CD4-positive, alpha-beta T cell treated with Interleukin-10 for 1 hour (primary cell): ENCODE results near the gene SLC23A2.
"Not testable (repeated sequence)": the region's sequence is repeated elsewhere in the genome, so short reads cannot be mapped to it uniquely, and the experiment has no call there.

ENCODE experiments used
- DNase-seq: peaks from one replicate; pipeline ENCODE4 v3.0.0-alpha.2; 2020

The SLC23A2 gene

DNA sequence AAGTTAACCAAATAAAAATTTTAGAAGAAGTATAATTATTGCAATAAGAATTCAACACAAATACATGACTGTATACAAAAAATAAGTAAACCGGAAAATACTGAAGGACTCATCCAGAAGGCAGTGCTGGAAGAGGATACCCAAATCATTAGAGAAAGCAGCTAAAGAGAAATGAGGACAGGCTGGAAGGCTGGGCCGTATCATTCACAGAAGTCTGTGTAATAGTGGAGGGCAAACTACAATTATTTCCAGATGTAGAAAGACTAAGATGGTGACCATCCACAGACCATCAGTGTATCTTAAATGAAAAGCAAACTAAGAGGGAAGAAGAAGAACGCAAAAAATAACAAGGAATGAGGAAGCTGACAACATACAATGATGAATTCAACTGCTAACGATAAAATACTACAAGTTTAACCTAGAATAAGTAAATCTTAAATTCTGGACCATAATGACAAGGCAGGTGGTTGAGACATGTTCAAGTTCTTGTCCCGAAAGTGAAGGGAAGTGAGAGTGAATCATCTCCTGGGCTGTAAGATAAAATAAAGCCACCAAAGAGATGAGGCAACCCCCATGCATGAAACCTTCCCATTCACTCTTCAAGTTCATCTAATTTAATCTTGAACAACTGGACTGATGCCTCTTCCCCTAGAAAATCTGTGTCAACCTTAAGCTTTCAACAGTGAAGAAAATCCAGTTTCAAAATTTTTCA lies 71.5 kb downstream of the SLC23A2 start:
- no peak for DNase-seq

DNA sequence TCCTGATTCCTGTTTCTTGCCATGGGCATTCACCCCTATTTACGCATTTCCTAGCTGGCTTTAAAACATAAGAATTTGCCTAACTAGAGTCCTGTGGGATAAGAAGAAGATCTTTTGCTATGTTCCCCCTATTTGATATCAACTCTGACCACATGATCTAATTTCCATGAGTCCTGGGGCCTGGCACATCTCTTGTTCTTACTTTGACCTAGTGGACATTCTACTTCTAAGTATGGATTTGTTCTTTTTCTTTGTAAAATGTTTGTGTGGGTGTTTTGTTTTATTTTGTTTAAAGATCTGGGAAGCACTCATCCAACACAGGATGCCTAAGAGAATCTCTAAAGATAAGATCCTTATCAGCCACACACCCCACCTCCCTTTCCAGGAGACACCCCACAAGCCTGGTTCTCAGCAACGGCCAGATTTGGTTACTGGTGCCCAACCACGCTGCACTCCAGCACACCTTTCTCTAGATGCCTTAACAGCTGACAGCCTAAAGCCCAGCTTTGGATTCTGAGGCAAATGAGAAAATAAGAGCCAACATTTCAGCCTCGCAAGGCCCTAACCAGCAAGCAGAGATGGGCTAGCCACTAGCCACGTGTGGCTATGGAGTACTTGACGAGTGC lies 74.7 kb downstream of the SLC23A2 start:
- no peak for DNase-seq

DNA sequence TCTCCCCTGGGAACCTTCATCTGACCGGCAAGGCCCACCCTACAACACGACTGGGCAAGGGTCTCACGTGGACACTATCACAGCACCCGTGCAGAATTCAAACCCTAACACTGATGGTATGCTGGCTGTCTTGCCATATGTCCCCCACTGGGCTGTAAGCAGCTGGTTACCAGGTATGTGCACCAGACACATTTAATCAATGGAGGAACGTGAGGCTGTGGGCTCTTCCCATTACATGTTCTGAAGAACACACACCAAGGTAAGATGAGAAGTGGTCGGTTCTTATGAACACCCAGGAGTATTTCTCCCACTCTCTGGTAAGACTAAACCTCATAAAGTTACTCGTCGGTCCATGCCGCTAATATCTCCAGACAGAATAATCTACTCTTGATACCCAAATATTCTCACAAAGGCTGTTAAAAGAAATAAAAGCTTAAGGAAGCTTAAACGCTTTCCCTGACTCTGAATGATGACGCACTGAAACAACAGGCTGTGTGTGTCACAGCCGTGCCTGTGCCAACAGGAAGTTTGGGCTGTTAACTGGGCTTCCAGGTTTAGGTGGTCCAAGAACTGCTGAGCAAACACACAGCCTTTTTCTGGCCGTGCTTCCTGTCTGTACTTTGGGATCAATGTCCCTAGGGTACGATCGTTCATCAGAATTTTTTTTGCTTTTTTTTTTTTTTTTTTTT lies 75.3 kb downstream of the SLC23A2 start:
- no peak for DNase-seq

DNA sequence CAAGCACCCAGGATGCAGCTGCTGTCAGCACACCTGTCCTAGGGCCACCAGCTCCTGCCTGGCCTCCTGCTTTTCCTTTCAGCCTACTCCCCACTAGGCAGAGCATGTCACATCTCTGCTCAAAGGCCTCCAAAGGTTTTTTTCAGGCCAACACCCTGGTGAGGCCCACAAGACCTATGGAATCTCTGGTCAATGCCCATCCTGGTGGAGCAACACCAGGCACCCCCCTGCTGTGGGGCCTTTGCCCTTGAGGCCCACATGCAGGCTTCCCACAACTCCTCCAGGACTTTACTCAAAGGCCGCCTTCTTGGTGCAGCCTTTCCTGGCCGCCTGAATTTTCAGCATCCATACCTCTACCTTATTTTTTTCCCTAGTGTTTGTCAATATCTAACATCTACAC lies 76.9 kb downstream of the SLC23A2 start:
- DNase-seq, result no peak

DNA sequence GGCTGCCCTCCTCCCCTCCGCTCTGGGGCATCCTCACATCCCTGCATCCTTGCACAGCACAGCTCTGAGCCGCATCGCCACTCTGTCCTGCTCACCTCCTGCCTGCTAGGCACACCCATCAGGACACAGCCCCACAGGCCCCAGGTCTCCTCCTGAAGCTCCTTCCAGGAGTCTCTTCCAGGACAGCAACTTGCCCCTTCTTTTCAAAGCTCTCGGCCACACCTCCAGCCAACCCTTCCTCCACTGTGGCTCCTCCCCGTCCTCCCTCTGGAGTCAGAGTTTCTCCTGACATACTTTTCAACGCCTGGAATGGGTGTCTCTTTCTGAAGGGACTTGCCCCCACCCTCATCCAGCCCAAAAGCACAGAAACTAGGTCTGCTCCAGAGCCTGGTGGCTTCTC lies 77.3 kb downstream of the SLC23A2 start:
- DNase-seq, result no peak

DNA sequence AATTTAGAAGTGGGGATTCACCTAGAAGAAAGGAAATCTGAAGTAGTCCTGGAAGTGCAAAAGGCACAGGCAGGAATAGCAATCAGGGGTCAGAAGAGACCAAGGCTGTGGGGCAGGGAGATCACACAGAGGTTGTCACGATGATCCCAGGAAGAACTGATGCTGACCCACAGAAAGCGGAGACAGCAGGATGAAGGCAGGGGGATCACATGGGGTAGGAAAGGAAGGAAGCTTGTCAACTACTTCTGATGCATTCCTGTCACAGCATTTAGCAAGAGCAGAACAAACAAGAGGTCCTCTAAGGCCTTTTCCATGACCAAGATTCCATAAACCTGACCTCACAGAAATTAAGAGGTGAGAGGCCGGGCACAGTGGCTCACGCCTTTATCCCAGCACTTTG lies 79.1 kb downstream of the SLC23A2 start:
- DNase-seq, result no peak

DNA sequence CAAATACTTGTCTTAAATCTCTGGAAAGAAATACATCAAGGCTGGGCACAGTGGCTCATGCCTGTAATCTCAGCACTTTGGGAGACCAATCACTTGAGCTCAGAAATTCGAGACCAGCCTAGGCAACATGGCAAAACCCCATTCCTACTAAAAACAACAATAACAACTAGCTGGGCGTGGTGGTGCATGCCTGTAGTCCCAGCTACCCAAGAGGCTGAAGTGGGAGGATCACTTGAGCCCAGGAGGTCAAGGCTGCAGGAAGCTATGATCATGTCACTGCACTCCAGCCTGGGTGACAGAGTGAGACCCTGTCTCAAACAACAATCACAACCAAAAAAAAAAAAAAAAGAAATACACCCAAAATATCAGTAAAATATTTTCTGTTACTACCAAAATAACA lies 80.0 kb downstream of the SLC23A2 start:
- DNase-seq, result not testable (repeated sequence)

DNA sequence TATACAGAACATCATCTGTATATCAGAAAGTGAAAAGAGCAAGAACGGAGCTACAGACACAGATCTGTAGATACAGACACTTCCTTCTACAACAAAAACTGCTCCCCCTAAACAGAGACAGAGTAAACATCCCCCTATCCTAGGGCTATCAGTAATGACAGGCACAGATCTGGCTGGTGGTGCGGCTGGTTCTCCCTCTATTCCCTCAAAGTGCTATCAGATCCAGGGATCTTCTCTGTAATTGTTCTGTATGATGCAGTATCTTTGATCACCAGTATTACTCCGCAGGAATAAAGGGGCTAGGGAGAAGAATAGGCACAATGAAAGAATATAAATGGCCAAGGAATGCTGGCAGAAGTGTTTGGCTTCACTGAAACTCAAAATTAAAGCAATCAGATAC lies 80.7 kb downstream of the SLC23A2 start:
- DNase-seq, result no peak

DNA sequence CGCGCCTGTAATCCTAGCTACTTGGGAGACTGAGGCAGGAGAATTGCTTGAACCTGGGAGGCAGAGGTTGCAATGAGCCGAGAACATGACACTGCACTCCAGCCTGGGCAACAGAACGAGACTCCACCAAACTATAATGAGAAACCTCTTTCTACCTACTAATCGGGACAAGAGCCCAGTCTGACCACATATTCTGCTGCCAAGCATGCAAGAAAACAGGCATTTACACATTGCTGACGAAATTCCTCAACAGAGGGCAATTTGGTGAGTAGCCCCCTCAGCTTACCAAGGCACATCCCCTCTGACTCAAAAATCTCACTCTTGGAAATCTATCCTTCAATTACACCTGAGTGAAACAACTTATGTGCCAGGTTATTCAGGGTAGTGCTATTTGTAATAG lies 81.2 kb downstream of the SLC23A2 start:
- DNase-seq, result no peak

DNA sequence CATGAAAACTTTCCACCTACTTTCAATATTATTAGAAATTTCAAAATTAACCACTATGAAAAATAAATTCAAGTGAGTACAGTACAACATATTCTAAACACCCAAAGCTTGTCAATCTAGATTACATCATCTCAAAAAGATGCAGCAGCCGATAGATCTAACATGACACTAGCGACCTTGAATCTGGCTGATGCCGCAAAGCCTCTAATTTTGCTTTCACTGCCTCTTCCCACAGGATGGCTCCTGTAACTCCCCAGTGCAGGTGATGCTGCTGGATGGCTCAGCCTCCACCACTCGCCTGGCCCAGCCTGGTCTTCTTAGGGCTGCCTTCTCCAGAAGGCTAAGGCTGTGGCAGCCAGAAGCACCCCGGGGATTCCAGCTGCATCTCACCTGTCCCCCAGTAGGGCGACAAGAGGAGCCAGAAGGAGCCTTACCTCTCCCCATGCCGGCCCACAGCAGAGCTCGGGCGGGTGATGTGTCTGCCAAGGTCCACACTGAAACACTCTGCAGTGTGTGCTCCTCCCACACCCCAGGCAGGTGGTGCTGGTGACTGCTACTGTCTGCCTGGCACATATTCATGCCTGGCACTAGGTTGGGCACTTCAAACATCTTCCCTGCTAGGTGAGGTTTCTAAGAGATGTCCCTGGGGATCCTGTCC lies 82.1 kb downstream of the SLC23A2 start:
- DNase-seq, result no peak

DNA sequence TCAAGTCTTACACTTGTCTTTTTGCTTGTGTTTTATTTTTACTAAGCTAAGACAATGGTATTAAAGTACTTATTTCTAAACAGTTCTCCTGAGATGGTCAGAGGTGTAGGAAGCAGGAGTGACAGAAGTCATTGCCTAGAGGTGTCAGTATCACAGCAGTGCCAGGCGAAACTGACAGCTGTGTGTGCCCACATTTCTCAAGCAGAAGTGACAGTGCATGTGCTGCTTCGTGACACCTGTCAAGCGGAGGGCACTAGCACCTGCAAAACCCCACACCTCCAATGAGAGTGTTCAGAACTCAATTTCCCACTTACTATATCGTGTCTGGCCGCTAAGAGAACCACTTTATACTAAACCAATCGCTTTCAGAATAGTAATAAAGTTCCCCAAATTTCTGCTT lies 82.8 kb downstream of the SLC23A2 start:
- DNase-seq, result no peak

DNA sequence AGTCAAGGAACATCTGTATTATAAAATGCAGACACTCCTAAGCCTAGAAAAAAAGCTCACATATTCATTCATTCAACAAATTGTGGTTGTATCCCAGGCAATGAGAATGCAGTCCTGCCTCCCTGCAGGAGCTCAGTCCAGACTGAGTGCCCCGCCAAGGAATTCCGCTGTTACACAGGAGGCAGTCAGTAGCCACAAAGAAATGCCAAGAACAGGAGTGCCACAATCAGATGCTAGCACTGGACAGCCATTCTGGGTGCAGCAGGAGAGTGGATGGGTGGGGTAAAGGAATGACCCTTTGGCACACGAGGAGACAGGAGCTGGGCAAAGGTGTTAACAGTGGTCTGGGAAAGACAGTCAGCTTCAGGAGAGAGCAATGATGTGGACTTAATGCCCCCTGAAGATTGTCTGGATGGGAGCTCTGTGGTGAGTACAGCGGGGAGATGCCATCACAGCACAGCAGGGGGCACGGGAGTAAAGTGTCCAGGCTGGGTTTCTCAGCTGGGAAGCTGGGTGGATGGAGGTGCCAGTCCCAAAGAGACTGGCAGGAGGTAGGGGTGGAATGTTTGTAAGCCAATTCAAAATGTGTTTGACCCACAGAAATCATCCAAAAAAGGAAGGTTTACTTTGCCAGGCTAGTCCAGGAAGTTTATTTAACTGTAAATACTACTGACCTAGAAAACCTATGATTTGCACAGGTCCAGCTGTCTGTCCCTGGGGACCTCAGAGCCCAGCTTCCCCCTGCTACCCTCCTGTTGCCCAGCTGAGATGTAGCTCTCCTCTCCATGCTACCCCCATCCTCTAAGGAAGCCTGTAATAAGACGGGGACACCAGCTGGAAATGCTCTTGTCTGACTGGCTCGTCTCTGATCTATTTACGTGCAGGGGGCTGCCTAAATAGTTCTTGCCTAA lies 84.1 kb downstream of the SLC23A2 start:
- no peak for DNase-seq

DNA sequence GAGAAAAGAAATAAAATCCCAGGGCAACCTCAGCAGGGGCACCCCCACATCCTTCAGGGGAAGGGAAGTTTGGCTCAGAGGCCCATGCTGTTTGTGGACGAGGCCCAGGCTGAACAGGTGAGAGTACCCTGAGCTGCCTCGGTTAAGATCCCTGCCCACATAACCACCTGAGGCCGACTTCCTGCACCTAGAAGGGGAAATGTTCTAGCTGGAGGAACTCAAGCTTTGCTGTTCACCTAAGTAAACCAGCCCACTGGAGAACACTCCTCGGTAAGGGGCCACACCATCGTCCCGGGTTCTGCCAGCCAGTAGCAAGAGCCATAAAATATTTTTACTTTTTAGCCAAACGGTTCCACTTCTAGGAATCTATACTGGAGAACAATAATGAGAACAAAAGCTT lies 88.2 kb downstream of the SLC23A2 start:
- DNase-seq, result no peak

DNA sequence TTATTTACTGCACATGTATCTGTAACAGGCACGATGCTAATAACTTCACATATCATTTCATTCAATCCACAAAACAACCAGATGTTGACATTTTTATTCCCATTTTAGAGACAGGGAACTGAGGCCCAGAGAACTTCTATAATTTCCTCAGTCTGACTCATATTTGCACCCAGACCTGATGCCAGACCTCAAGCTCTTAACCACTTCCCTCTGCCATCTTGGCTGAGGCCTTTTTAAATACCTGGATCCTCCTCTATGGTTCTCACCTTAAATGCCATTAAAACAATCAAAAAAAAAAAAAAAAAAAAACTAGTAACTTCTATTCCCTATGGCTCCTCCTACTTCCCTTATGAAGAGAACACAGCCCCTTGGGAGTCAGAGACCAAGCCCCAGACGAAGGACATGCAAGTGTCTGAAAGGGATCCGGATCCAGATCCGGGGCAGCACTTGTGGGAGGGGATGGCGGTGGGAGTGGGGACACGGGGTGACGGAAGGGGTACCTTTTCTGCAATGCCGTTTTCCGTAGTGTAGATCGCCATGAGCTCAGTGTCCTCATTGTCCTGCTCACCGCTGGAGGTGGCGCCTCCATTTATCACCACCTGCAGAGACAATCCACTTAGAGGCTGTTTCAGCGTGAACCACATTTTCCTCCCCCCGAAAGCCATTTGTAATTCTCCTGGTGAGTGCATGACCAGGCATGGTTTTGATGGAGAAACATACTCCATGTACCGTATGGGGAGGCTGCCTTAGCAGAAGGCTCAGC lies 88.7 kb downstream of the SLC23A2 start:
- no peak for DNase-seq

DNA sequence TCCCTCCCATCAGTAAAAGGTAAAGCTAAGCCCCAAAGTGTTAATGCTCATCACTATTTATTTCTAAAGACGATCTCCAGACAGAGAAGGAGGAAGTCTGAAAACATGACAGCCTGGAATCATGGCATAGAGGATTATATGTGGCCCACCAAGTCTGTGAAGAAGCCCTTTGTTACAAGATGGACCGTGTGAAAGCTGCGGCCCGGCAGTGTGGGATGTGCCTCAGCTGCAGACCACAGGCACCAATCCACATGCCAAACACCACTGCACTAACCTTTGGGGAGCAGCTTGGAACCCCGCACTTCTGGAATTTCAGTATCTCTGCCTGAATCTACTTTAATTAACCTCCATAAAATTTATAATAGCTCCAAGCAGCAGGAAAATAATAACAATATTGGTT lies 90.4 kb downstream of the SLC23A2 start:
- DNase-seq, result no peak

DNA sequence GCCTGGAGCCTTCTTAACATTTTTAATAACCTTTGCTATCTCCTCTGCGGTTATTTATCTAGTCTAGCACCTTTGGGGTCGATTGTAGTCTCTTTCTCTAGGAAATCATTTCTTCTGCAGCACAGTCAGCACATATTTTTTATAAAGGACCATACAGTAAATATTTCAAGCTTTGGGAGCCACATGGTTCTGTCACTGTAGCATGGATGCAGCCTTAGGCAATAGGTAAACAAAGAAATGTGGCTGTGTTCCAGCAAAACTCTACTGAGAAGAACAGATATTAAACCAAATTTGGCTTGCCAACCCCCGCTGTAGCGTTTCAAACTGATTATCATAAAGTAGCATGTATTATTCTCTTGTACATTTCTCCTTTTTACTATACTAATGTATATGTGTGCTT lies 95.7 kb downstream of the SLC23A2 start:
- no peak for DNase-seq

DNA sequence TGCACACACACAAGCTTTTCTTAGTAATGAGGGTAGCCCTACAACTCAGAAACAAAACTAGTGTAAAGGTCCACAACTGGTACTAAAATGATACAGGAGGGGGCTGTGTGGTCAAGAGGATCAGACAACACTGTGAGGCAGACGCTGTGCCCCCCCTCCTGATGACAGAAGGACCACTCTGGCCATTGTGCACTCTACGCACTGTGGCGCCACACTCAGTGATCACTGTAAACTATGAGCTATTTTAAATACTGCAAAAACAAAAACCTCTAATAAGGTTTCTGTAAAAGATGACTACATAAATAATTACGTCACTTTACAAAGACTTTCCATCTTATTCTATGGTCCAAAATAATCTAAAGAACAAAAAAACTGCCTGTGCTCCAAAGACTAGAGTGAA lies 96.1 kb downstream of the SLC23A2 start:
- DNase-seq, result no peak

DNA sequence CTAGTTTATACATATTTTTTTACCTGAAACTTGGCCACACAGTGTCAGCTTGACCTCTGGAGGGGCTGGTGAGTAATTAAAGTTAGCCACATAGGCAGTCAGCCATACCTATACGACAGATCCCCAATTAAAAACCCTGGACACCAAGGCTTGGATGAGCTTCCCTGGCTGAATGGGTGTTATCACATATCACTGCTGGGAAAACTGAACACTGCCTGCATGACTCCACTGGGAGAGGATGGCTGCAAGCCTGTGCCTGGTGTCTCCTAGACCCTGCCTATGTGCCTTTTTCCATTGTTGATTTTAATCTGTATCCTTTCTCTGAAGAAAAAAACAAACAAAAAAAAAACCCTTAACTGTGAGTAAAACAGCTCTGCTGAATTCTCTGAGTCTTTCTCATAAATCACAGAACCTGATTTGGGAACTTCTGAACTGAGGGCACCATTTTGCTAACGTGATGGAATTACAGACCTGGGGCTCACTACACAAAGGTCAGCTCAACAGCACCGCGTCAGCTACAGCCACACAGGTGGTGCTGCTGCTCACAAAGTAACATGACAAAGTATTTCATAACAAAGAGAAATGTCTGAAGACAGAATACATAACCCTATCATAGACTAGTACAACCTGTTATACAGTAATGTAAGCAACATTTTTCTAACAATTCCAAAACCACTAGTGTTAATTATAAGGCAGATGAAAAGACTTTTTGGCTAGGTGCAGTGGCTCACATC lies 97.0 kb downstream of the SLC23A2 start:
- DNase-seq, result no peak

DNA sequence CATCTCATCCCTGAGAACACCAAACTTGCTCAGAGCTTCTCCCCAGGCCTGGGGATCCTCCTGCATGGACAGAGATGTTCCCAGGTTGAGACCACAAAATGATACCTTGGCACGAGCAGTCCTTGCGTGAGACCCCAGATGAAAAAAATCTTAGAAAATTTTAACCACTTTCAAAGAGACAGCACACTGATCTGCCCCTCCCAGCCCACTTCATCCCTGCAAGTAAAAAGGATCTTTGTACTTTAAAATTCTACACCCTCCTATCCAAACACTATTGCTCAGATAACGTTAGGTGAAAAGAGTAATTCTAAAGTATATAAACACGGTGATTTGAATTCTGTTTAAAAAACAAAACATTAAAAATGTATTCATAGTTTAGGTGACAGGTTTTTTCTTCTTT lies 98.5 kb downstream of the SLC23A2 start:
- DNase-seq, result no peak

DNA sequence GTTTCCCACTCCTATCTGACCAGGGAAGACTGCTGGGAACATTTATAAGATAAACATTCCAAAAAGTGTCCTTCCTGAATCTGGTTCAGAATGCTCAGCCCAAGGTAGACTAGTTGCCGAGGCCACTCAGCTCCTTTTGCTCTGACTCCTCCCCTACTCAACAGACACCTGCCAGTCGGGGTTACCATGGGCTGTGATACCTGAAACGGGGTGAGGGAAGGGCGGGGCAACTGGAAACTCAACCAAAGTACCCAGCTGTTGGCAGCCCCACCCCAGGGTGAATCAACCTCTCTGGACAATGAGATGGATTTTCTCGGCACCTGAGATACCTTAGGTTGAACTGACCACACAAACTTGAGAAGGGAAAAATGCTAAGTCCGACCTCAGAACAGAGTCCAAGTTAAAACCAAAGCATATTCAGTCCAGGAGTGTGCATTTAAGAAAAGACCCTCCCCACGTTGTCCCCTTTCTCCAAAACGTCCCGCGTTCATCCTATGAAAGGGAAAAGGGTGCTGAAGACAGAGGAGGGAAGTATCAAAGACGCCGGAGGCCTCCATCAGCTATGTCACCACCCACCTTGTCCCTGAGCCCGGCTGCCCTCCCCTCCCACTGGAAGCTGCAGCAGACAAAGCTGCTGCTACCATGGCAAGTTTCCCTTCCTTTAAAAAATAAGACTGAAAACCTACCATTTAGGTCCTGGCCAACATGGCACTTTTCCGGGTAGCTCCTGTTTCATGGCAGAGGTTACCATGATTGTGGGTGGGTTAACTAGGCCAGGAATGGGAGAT lies 100.1 kb downstream of the SLC23A2 start:
- no peak for DNase-seq
